ENCODE results near the gene ARL3.
A peak's percentile ranks its signal among the peaks of the same experiment; 100 is the strongest.
"Not testable (repeated sequence)": the region's sequence is repeated elsewhere in the genome, so short reads cannot be mapped to it uniquely, and the experiment has no call there.

Gene ARL3

GRCh38 chr10:102695401-102695800, 18.8 kb downstream of the ARL3 start:
- H3K9me3 ChIP-seq (ENCODE audit: insufficient read depth, low read depth, low read length); H3K4me1 ChIP-seq (ENCODE audit: insufficient read depth, low read length); H3K9ac ChIP-seq (ENCODE audit: low read depth, low read length); H3K27me3 ChIP-seq (ENCODE audit: insufficient read depth, low read length); H3K27ac ChIP-seq (ENCODE audit: low read length); H3K4me3 ChIP-seq (ENCODE audit: low read length): not testable (repeated sequence)
- H3K36me3 ChIP-seq (ENCODE audit: insufficient read depth, low read depth, low read length), result peaks cover 37% of the 10 kb centered on the region

- no peak overlapping the region for H3K4me3 ChIP-seq (ENCODE audit: low read length)
- no peaks in the 10 kb centered on the region for H3K9me3 ChIP-seq (ENCODE audit: insufficient read depth, low read depth, low read length)
- H3K36me3 ChIP-seq (ENCODE audit: insufficient read depth, low read depth, low read length), result peaks cover 8% of the 10 kb centered on the region
- H3K27ac ChIP-seq (ENCODE audit: low read length), result no peak overlapping the region
- no peaks in the 10 kb centered on the region for H3K4me1 ChIP-seq (ENCODE audit: insufficient read depth, low read length)
- H3K27me3 ChIP-seq (ENCODE audit: insufficient read depth, low read length), result no peaks in the 10 kb centered on the region
- no peak overlapping the region for H3K9ac ChIP-seq (ENCODE audit: low read depth, low read length)
Measured at GRCh38 chr10:102691285-102692066, 22.7 kb downstream of the ARL3 start.

- Histone ChIP-seq H3K4me1 (ENCODE audit: insufficient read depth, low read length) (peaks cover 5% of the 10 kb centered on the region; the same call in 1 of the 2 replicates), H3K27me3 (ENCODE audit: insufficient read depth, low read length) (no peaks in the 10 kb centered on the region), H3K27ac (ENCODE audit: low read length) (no peak overlapping the region), H3K36me3 (ENCODE audit: insufficient read depth, low read depth, low read length) (peaks cover 28% of the 10 kb centered on the region), H3K9ac (ENCODE audit: low read depth, low read length) (no peak overlapping the region), H3K4me3 (ENCODE audit: low read length) (no peak overlapping the region), H3K9me3 (ENCODE audit: insufficient read depth, low read depth, low read length) (no peaks in the 10 kb centered on the region)
Measured at GRCh38 chr10:102683736-102684135, 30.5 kb downstream of the ARL3 start.

- Histone ChIP-seq H3K27ac (ENCODE audit: low read length) (no peak overlapping the region), H3K4me3 (ENCODE audit: low read length) (no peak overlapping the region), H3K4me1 (ENCODE audit: insufficient read depth, low read length) (peaks cover 12% of the 10 kb centered on the region), H3K36me3 (ENCODE audit: insufficient read depth, low read depth, low read length) (peaks cover 28% of the 10 kb centered on the region), H3K9me3 (ENCODE audit: insufficient read depth, low read depth, low read length) (no peaks in the 10 kb centered on the region), H3K9ac (ENCODE audit: low read depth, low read length) (no peak overlapping the region), H3K27me3 (ENCODE audit: insufficient read depth, low read length) (no peaks in the 10 kb centered on the region)
Measured at GRCh38 chr10:102682981-102683380, 31.2 kb downstream of the ARL3 start.

- H3K36me3 ChIP-seq (ENCODE audit: insufficient read depth, low read depth, low read length), result peaks cover 28% of the 10 kb centered on the region
- H3K4me1 ChIP-seq (ENCODE audit: insufficient read depth, low read length), result peaks cover 17% of the 10 kb centered on the region
- no peak overlapping the region for H3K27ac ChIP-seq (ENCODE audit: low read length)
- H3K4me3 ChIP-seq (ENCODE audit: low read length), result no peak overlapping the region
- no peaks in the 10 kb centered on the region for H3K9me3 ChIP-seq (ENCODE audit: insufficient read depth, low read depth, low read length)
- H3K9ac ChIP-seq (ENCODE audit: low read depth, low read length), result no peak overlapping the region
- no peaks in the 10 kb centered on the region for H3K27me3 ChIP-seq (ENCODE audit: insufficient read depth, low read length)
Measured at GRCh38 chr10:102682416-102682815, 31.8 kb downstream of the ARL3 start.

GRCh38 chr10:102681696-102682095, 32.5 kb downstream of the ARL3 start:
- Histone ChIP-seq H3K9me3 (ENCODE audit: insufficient read depth, low read depth, low read length) (no peaks in the 10 kb centered on the region), H3K27ac (ENCODE audit: low read length) (no peak overlapping the region), H3K9ac (ENCODE audit: low read depth, low read length) (no peak overlapping the region), H3K4me3 (ENCODE audit: low read length) (no peak overlapping the region), H3K4me1 (ENCODE audit: insufficient read depth, low read length) (peaks cover 19% of the 10 kb centered on the region), H3K27me3 (ENCODE audit: insufficient read depth, low read length) (no peaks in the 10 kb centered on the region), H3K36me3 (ENCODE audit: insufficient read depth, low read depth, low read length) (peaks cover 28% of the 10 kb centered on the region)

GRCh38 chr10:102679596-102679995, 34.6 kb downstream of the ARL3 start:
- peaks cover 20% of the 10 kb centered on the region for H3K36me3 ChIP-seq (ENCODE audit: insufficient read depth, low read depth, low read length)
- no peaks in the 10 kb centered on the region for H3K27me3 ChIP-seq (ENCODE audit: insufficient read depth, low read length)
- no peak overlapping the region for H3K9ac ChIP-seq (ENCODE audit: low read depth, low read length)
- peaks cover 31% of the 10 kb centered on the region for H3K4me1 ChIP-seq (ENCODE audit: insufficient read depth, low read length)
- no peak overlapping the region for H3K27ac ChIP-seq (ENCODE audit: low read length)
- no peak overlapping the region for H3K4me3 ChIP-seq (ENCODE audit: low read length)
- H3K9me3 ChIP-seq (ENCODE audit: insufficient read depth, low read depth, low read length), result no peaks in the 10 kb centered on the region

GRCh38 chr10:102678842-102679289, 35.3 kb downstream of the ARL3 start:
- H3K9ac ChIP-seq (ENCODE audit: low read depth, low read length), result peak overlapping the region; percentile 40; the same call in 1 of the 2 replicates
- H3K27me3 ChIP-seq (ENCODE audit: insufficient read depth, low read length), result no peaks in the 10 kb centered on the region
- H3K4me3 ChIP-seq (ENCODE audit: low read length), result peak overlapping the region; percentile 36; the same call in 1 of the 2 replicates

GRCh38 chr10:102678068-102678400, 36.2 kb downstream of the ARL3 start:
- Histone ChIP-seq H3K9ac (ENCODE audit: low read depth, low read length) (peak overlapping the region; percentile 3; the same call in 1 of the 2 replicates), H3K4me1 (ENCODE audit: insufficient read depth, low read length) (peaks cover 46% of the 10 kb centered on the region), H3K27me3 (ENCODE audit: insufficient read depth, low read length) (no peaks in the 10 kb centered on the region), H3K36me3 (ENCODE audit: insufficient read depth, low read depth, low read length) (peaks cover 20% of the 10 kb centered on the region), H3K9me3 (ENCODE audit: insufficient read depth, low read depth, low read length) (no peaks in the 10 kb centered on the region), H3K27ac (ENCODE audit: low read length) (no peak overlapping the region), H3K4me3 (ENCODE audit: low read length) (no peak overlapping the region; the same call in 1 of the 2 replicates)

More at GRCh38 chr10:102678842-102679289, 35.3 kb downstream of the ARL3 start:
- no peak overlapping the region for H3K27ac ChIP-seq (ENCODE audit: low read length)
- peaks cover 20% of the 10 kb centered on the region for H3K36me3 ChIP-seq (ENCODE audit: insufficient read depth, low read depth, low read length)
- H3K9me3 ChIP-seq (ENCODE audit: insufficient read depth, low read depth, low read length), result no peaks in the 10 kb centered on the region
- H3K4me1 ChIP-seq (ENCODE audit: insufficient read depth, low read length), result peaks cover 39% of the 10 kb centered on the region

- Histone ChIP-seq H3K27me3 (ENCODE audit: insufficient read depth, low read length) (no peaks in the 10 kb centered on the region), H3K36me3 (ENCODE audit: insufficient read depth, low read depth, low read length) (peaks cover 18% of the 10 kb centered on the region), H3K9ac (ENCODE audit: low read depth, low read length) (peak overlapping the region; percentile 3; the same call in 1 of the 2 replicates), H3K4me1 (ENCODE audit: insufficient read depth, low read length) (peaks cover 46% of the 10 kb centered on the region), H3K9me3 (ENCODE audit: insufficient read depth, low read depth, low read length) (no peaks in the 10 kb centered on the region), H3K27ac (ENCODE audit: low read length) (no peak overlapping the region), H3K4me3 (ENCODE audit: low read length) (no peak overlapping the region)
Measured at GRCh38 chr10:102677331-102678067, 36.7 kb downstream of the ARL3 start.

GRCh38 chr10:102676534-102677315, 37.5 kb downstream of the ARL3 start:
- peaks cover 10% of the 10 kb centered on the region for H3K36me3 ChIP-seq (ENCODE audit: insufficient read depth, low read depth, low read length)
- H3K27me3 ChIP-seq (ENCODE audit: insufficient read depth, low read length), result no peaks in the 10 kb centered on the region
- H3K4me3 ChIP-seq (ENCODE audit: low read length), result no peak overlapping the region
- peaks cover 46% of the 10 kb centered on the region for H3K4me1 ChIP-seq (ENCODE audit: insufficient read depth, low read length)
- H3K9ac ChIP-seq (ENCODE audit: low read depth, low read length), result peak overlapping the region; percentile 8; the same call in 1 of the 2 replicates
- no peak overlapping the region for H3K27ac ChIP-seq (ENCODE audit: low read length)
- no peaks in the 10 kb centered on the region for H3K9me3 ChIP-seq (ENCODE audit: insufficient read depth, low read depth, low read length)
